ENCODE measurements around the gene PEA15.

The PEA15 gene

GRCh38 chr1:160257411-160258015 lies 52.3 kb downstream of the PEA15 start:
- Histone ChIP-seq H3K18ac (ENCODE audit: low read length) (no peak overlapping the region), H3K27ac (ENCODE audit: low read depth, low read length) (peak overlapping the region; percentile 37), H3K9ac (ENCODE audit: low read length) (no peak overlapping the region), H3K79me1 (ENCODE audit: low read length) (peaks cover 6% of the 10 kb centered on the region), H2AK5ac (ENCODE audit: low read length) (no peak overlapping the region), H3K79me2 (ENCODE audit: control insufficient read depth, insufficient read depth, low read length) (peaks cover 28% of the 10 kb centered on the region), H4K5ac (ENCODE audit: low read length) (no peak overlapping the region), H3K4ac (ENCODE audit: low read depth, low read length) (no peak overlapping the region), H4K8ac (ENCODE audit: low read depth, low read length) (no peak overlapping the region), H3K4me2 (ENCODE audit: low read length) (no peak overlapping the region), H3K4me3 (ENCODE audit: low read length) (no peak overlapping the region), H3K36me3 (ENCODE audit: control insufficient read depth, insufficient read depth, low read length) (no peaks in the 10 kb centered on the region), H2BK5ac (ENCODE audit: low read length) (no peak overlapping the region), H3K27me3 (ENCODE audit: insufficient read depth, low read length, poor library complexity) (no peaks in the 10 kb centered on the region), H3K23ac (ENCODE audit: low read length) (peak overlapping the region; percentile 30), H2BK15ac (replicated peaks; ENCODE audit: low read depth) (no peak overlapping the region), H3K4me1 (ENCODE audit: control insufficient read depth, low read depth, low read length) (no peaks in the 10 kb centered on the region), H2BK120ac (ENCODE audit: low read depth, low read length) (no peak overlapping the region), H3K56ac (ENCODE audit: low read length) (no peak overlapping the region)
- no peak for DNase-seq
- no CpG with 5 or more reads among the region's 6 CpGs for WGBS (ENCODE audit: extremely low coverage, insufficient coverage, low lambda C conversion rate)

- H3K56ac ChIP-seq (ENCODE audit: low read length) = no peak overlapping the region
- no peak overlapping the region for H3K4ac ChIP-seq (ENCODE audit: low read depth, low read length)
- no CpG with 5 or more reads among the region's 7 CpGs for WGBS (ENCODE audit: extremely low coverage, insufficient coverage, low lambda C conversion rate)
- DNase-seq = no peak
- H2BK5ac ChIP-seq (ENCODE audit: low read length) = no peak overlapping the region
- H4K8ac ChIP-seq (ENCODE audit: low read depth, low read length) = no peak overlapping the region
- no peak overlapping the region for H2BK120ac ChIP-seq (ENCODE audit: low read depth, low read length)
- no peak overlapping the region for H3K9ac ChIP-seq (ENCODE audit: low read length)
- H2AK5ac ChIP-seq (ENCODE audit: low read length) = no peak overlapping the region
- H4K5ac ChIP-seq (ENCODE audit: low read length) = no peak overlapping the region
- H3K23ac ChIP-seq (ENCODE audit: low read length) = no peak overlapping the region
- H3K27ac ChIP-seq (ENCODE audit: low read depth, low read length) = no peak overlapping the region
- H3K4me3 ChIP-seq (ENCODE audit: low read length) = no peak overlapping the region
- H2BK15ac ChIP-seq (replicated peaks; ENCODE audit: low read depth) = no peak overlapping the region
- no peaks in the 10 kb centered on the region for H3K4me1 ChIP-seq (ENCODE audit: control insufficient read depth, low read depth, low read length)
- peaks cover 6% of the 10 kb centered on the region for H3K79me1 ChIP-seq (ENCODE audit: low read length)
- H3K36me3 ChIP-seq (ENCODE audit: control insufficient read depth, insufficient read depth, low read length) = no peaks in the 10 kb centered on the region
- H3K27me3 ChIP-seq (ENCODE audit: insufficient read depth, low read length, poor library complexity) = no peaks in the 10 kb centered on the region
- H3K18ac ChIP-seq (ENCODE audit: low read length) = no peak overlapping the region
- no peak overlapping the region for H3K4me2 ChIP-seq (ENCODE audit: low read length)
- peaks cover 28% of the 10 kb centered on the region for H3K79me2 ChIP-seq (ENCODE audit: control insufficient read depth, insufficient read depth, low read length)
Observed at GRCh38 chr1:160258177-160258798, 53.1 kb downstream of the PEA15 start.

- H3K4me3 ChIP-seq (ENCODE audit: low read length) = no peak overlapping the region
Observed at GRCh38 chr1:160260406-160261382, 55.5 kb downstream of the PEA15 start.

GRCh38 chr1:160261556-160261892 lies 56.3 kb downstream of the PEA15 start:
- peak overlapping the region; percentile 94 for H3K56ac ChIP-seq (ENCODE audit: low read length)
- peak overlapping the region; percentile 64 for H3K4me3 ChIP-seq (ENCODE audit: low read length)
- H3K18ac ChIP-seq (ENCODE audit: low read length) = no peak overlapping the region
- peaks cover 6% of the 10 kb centered on the region for H3K79me1 ChIP-seq (ENCODE audit: low read length)
- peaks cover 28% of the 10 kb centered on the region for H3K79me2 ChIP-seq (ENCODE audit: control insufficient read depth, insufficient read depth, low read length)
- no peaks in the 10 kb centered on the region for H3K27me3 ChIP-seq (ENCODE audit: insufficient read depth, low read length, poor library complexity)
- H3K27ac ChIP-seq (ENCODE audit: low read depth, low read length) = peak overlapping the region; percentile 65
- no peak overlapping the region for H4K5ac ChIP-seq (ENCODE audit: low read length)
- DNase-seq = peak; percentile 88
- no peak overlapping the region for H3K4ac ChIP-seq (ENCODE audit: low read depth, low read length)
- H2AK5ac ChIP-seq (ENCODE audit: low read length) = no peak overlapping the region
- no peaks in the 10 kb centered on the region for H3K4me1 ChIP-seq (ENCODE audit: control insufficient read depth, low read depth, low read length)
- peak overlapping the region; percentile 47 for H3K4me2 ChIP-seq (ENCODE audit: low read length)
- no peak overlapping the region for H3K23ac ChIP-seq (ENCODE audit: low read length)
- no peaks in the 10 kb centered on the region for H3K36me3 ChIP-seq (ENCODE audit: control insufficient read depth, insufficient read depth, low read length)
- peak overlapping the region; percentile 86 for H3K9ac ChIP-seq (ENCODE audit: low read length)
- H2BK15ac ChIP-seq (replicated peaks; ENCODE audit: low read depth) = no peak overlapping the region
- H4K8ac ChIP-seq (ENCODE audit: low read depth, low read length) = no peak overlapping the region
- no peak overlapping the region for H2BK120ac ChIP-seq (ENCODE audit: low read depth, low read length)
- no peak overlapping the region for H2BK5ac ChIP-seq (ENCODE audit: low read length)
- no CpG with 5 or more reads among the region's 8 CpGs for WGBS (ENCODE audit: extremely low coverage, insufficient coverage, low lambda C conversion rate)

More at GRCh38 chr1:160260406-160261382, 55.5 kb downstream of the PEA15 start:
- no CpG with 5 or more reads among the region's 6 CpGs for WGBS (ENCODE audit: extremely low coverage, insufficient coverage, low lambda C conversion rate)
- Histone ChIP-seq H3K9ac (ENCODE audit: low read length) (peak overlapping the region; percentile 38), H2AK5ac (ENCODE audit: low read length) (no peak overlapping the region), H2BK15ac (replicated peaks; ENCODE audit: low read depth) (no peak overlapping the region), H3K56ac (ENCODE audit: low read length) (peak overlapping the region; percentile 36), H3K27ac (ENCODE audit: low read depth, low read length) (no peak overlapping the region), H3K4ac (ENCODE audit: low read depth, low read length) (no peak overlapping the region), H3K4me2 (ENCODE audit: low read length) (peak overlapping the region; percentile 19), H4K5ac (ENCODE audit: low read length) (no peak overlapping the region), H3K23ac (ENCODE audit: low read length) (no peak overlapping the region), H3K27me3 (ENCODE audit: insufficient read depth, low read length, poor library complexity) (no peaks in the 10 kb centered on the region), H2BK120ac (ENCODE audit: low read depth, low read length) (no peak overlapping the region), H2BK5ac (ENCODE audit: low read length) (no peak overlapping the region), H3K18ac (ENCODE audit: low read length) (no peak overlapping the region), H3K36me3 (ENCODE audit: control insufficient read depth, insufficient read depth, low read length) (no peaks in the 10 kb centered on the region), H3K79me2 (ENCODE audit: control insufficient read depth, insufficient read depth, low read length) (peaks cover 28% of the 10 kb centered on the region), H3K79me1 (ENCODE audit: low read length) (peaks cover 6% of the 10 kb centered on the region), H4K8ac (ENCODE audit: low read depth, low read length) (no peak overlapping the region), H3K4me1 (ENCODE audit: control insufficient read depth, low read depth, low read length) (no peaks in the 10 kb centered on the region)
- peak; percentile 27 for DNase-seq

- Histone ChIP-seq H3K23ac (ENCODE audit: low read length) (peak within 1 kb of the TSS; percentile 85), H3K4me2 (ENCODE audit: low read length) (peak within 1 kb of the TSS; percentile 86), H3K27ac (ENCODE audit: low read depth, low read length) (peak within 1 kb of the TSS; percentile 65), H2BK120ac (ENCODE audit: low read depth, low read length) (no peak within 1 kb of the TSS), H3K4ac (ENCODE audit: low read depth, low read length) (peak within 1 kb of the TSS; percentile 41), H3K79me2 (ENCODE audit: control insufficient read depth, insufficient read depth, low read length) (peaks cover 26% of the 10 kb centered on the region), H3K4me3 (ENCODE audit: low read length) (peak within 1 kb of the TSS; percentile 64), H3K79me1 (ENCODE audit: low read length) (peaks cover 6% of the 10 kb centered on the region), H3K18ac (ENCODE audit: low read length) (peak within 1 kb of the TSS; percentile 23), H2AK5ac (ENCODE audit: low read length) (no peak within 1 kb of the TSS), H2BK5ac (ENCODE audit: low read length) (peak within 1 kb of the TSS; percentile 65), H4K5ac (ENCODE audit: low read length) (peak within 1 kb of the TSS; percentile 91), H3K56ac (ENCODE audit: low read length) (peak within 1 kb of the TSS; percentile 94), H3K9ac (ENCODE audit: low read length) (peak within 1 kb of the TSS; percentile 92), H3K36me3 (ENCODE audit: control insufficient read depth, insufficient read depth, low read length) (no peaks in the 10 kb centered on the region), H4K8ac (ENCODE audit: low read depth, low read length) (peak within 1 kb of the TSS; percentile 60), H3K27me3 (ENCODE audit: insufficient read depth, low read length, poor library complexity) (no peaks in the 10 kb centered on the region), H3K4me1 (ENCODE audit: control insufficient read depth, low read depth, low read length) (no peaks in the 10 kb centered on the region), H2BK15ac (replicated peaks; ENCODE audit: low read depth) (no peak within 1 kb of the TSS)
- DNase-seq = peak; percentile 99
- WGBS (ENCODE audit: extremely low coverage, insufficient coverage, low lambda C conversion rate) = no CpG with 5 or more reads among the region's 67 CpGs
Observed at GRCh38 chr1:160261893-160262794, 57.0 kb downstream of the PEA15 start, which contains the start of gene DCAF8. Gene DCAF8, minus strand, starts transcription at chr1:160262549. Its CDS starts 18,541 bp downstream, at chr1:160244008.

All from mesendoderm (in vitro differentiated cells).